SH-SY5Y (cell line): ENCODE results near the gene ITGA5.

Experiments used
- GATA2 ChIP-seq: IDR thresholded peaks from 2 replicates; pipeline ENCODE4 v1.6.1; 2011; ENCODE audit warnings: mild to moderate bottlenecking, low read depth, low read length
- GATA3 ChIP-seq: IDR thresholded peaks from 2 replicates; pipeline ENCODE4 v1.6.1; 2011; ENCODE audit warnings: low read depth, mild to moderate bottlenecking, low read length, moderate library complexity

GRCh38 chr12:54371328-54372112 is 47.5 kb downstream of the ITGA5 start:
- TF ChIP-seq GATA2 (no peak; the same call in 1 of the 2 replicates), GATA3 (no peak)
